LNCaP clone FGC (cell line): ENCODE results near the gene IMMP2L.

Experiments used
- DNase-seq: peaks from one replicate; pipeline ENCODE4 v3.0.0-alpha.2; 2011; ENCODE audit warnings: low read depth
- H3K4me3 ChIP-seq: 2 replicates; pipeline ENCODE4 v1.5.1; 2011; ENCODE audit warnings: mild to moderate bottlenecking, low read depth, low read length, control low read depth
- TF ChIP-seq, protein P1 (sequence below): IDR thresholded peaks from 2 replicates; pipeline ENCODE4 v1.5.1; 2012; ENCODE audit warnings: mild to moderate bottlenecking; ENCODE audit not compliant: control insufficient read depth, insufficient read depth; ENCODE audit errors: extremely low read depth

Gene IMMP2L

DNA sequence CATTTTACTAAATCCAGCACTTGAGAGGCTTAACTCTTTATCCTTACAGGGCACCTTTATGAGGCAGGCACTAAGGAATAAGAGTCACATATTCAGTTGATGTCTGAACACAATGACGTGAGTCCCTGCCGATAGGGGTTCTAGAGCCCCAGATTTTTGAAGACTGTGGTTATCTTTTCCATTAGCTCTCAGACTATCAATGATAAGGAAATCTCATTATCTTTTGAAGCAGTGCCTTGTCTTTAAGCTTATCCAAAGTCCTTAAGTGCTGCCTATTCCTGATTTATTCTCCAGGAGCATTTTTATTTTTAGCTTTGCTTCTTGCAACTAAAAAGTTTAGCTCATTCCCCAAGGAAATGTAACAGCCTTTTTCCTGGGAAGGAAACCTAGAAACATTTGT, 915.5 kb downstream of the IMMP2L start:
- no peak for DNase-seq
- TF ChIP-seq, protein P1, sequence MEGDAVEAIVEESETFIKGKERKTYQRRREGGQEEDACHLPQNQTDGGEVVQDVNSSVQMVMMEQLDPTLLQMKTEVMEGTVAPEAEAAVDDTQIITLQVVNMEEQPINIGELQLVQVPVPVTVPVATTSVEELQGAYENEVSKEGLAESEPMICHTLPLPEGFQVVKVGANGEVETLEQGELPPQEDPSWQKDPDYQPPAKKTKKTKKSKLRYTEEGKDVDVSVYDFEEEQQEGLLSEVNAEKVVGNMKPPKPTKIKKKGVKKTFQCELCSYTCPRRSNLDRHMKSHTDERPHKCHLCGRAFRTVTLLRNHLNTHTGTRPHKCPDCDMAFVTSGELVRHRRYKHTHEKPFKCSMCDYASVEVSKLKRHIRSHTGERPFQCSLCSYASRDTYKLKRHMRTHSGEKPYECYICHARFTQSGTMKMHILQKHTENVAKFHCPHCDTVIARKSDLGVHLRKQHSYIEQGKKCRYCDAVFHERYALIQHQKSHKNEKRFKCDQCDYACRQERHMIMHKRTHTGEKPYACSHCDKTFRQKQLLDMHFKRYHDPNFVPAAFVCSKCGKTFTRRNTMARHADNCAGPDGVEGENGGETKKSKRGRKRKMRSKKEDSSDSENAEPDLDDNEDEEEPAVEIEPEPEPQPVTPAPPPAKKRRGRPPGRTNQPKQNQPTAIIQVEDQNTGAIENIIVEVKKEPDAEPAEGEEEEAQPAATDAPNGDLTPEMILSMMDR: no peak
- H3K4me3 ChIP-seq: no peak overlapping the region

DNA sequence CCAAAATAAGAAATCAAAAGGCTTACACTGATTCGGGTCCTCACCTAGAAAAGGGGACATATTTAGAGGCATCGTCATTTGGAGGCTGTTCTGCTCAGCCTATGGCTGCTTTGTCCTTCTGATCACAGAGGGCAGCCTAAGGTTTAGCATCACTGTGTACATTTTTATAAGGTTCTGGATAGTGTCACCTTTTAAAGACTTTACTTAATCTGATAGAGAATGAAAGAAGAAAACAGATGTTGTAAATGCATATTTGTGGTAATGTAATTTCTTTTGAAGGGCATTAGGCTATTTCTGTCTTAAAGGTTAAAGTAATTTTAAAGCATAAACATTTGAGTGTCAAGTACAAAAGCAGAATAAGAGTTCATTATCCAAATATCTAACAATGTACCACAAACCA, 916.7 kb downstream of the IMMP2L start:
- no peak overlapping the region for H3K4me3 ChIP-seq
- TF ChIP-seq, protein P1: no peak
- DNase-seq: no peak

DNA sequence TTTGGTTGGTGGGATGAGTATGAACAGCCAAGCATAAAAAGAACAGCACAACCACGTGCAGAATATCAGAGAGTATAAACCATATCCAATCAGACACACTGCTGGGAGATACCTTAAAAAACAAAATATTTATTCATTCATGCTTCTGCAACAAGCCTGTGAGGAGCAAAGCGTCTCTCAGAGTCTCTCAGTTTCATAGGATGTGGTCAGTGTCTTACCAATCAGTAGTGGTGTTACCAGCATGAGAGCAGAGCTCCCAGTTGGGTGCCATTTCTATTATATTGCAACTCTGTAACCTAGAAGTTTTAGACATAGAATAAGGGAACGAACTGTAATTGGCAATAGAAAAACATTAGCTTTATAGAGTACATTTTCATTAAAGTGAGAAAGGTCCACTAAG, 917.2 kb downstream of the IMMP2L start:
- H3K4me3 ChIP-seq: no peak overlapping the region
- TF ChIP-seq, protein P1: no peak

DNA sequence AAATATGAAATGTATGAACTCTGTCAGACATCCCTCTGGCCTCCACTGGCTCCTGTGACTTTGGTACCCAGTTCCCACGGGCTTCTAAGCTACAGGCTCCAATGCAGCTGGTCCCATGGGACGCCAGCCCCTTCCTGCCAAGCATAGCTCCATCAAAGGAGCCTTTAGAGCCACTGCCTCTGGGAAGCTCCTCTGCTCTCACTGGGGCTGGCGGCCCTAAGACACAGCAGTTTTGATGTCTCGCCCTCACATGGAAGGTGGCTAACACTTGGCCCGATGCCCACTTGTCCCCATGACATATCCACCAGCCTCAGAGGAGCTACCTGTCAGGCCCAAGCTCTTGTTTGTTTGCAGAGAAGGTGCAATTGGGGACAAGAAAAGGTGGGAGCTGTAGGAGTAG, 925.0 kb downstream of the IMMP2L start:
- H3K4me3 ChIP-seq: no peak overlapping the region
- TF ChIP-seq, protein P1: no peak
- no peak for DNase-seq

More for the DNA sequence above, 917.2 kb downstream of the IMMP2L start:
- no peak for DNase-seq

DNA sequence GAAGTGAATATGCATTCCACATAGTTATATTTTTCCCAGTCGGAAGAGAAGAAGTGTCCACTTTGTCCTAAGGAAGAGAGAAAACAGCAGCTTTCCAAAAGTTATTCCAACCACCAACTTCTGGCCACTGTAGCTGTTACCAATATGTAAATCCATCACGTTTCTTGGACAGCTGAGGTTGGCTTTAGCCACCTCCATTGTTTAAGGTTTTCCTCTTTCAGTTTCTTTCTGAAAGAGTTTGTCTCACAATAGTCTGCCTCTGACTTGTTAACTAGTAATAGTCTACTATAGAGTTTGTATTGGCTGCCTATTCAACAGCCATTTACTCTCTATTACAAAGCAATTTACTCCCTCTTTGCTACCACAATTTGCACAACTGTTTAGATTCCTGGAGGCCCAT, 929.0 kb downstream of the IMMP2L start:
- TF ChIP-seq, protein P1: no peak
- no peak overlapping the region for H3K4me3 ChIP-seq
- no peak for DNase-seq

DNA sequence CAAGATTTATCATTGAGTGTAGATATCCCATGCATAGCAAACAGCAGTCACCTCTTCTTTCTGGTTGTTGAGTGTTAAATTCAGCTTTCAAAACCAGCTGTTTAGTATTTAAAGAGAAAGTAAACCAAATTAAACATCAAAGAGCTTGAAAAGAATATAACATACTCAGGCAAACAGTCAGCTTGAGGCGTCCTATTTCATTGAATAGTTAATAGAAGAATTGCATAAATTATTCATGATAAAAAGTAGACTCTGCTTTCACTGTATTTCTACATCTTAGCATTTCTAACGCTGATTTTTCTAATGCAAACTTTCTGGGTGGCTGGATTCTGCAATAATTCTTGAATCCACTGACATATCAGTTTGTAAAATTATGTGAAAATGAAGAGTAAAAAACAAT, 935.9 kb downstream of the IMMP2L start:
- DNase-seq: no peak
- H3K4me3 ChIP-seq: no peak overlapping the region
- TF ChIP-seq, protein P1: no peak

DNA sequence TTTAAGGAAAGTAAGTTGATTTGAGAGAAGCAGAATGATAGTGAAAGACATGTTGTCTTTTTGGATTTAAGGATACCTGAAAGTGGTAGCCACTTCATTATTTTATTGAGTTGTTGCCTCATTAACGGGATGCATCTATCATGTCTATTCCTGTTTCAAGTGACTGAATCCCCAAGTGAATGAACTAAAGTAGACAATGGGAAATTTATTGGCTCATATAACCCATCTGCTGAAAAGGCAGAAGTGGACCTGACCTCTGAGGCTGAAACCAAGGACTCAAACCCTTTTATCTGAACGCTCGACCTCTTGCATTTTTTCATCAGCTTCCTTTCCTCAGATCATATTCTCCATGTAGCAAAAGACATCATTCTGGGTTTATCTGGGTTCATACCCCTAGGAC, 937.0 kb downstream of the IMMP2L start:
- TF ChIP-seq, protein P1: no peak
- no peak overlapping the region for H3K4me3 ChIP-seq
- DNase-seq: no peak
